GM12891 (cell line): Measurements from ENCODE around the gene LMLN.

ENCODE experiments used
- DNase-seq: peaks from one replicate; pipeline ENCODE4 v3.0.0; 2011; ENCODE audit warnings: low spot score; ENCODE audit not compliant: insufficient read length
- FAIRE-seq: peaks from 2 replicates; lab custom pipeline; 2011; peaks lifted over from hg19 to GRCh38; lab: Jason Lieb, UNC
- PAX5 ChIP-seq: IDR thresholded peaks from 2 replicates; pipeline ENCODE4 v1.6.1; 2011; ENCODE audit warnings: low read length, moderate library complexity, mild to moderate bottlenecking; ENCODE audit not compliant: insufficient read depth, severe bottlenecking
- POLR2A ChIP-seq: IDR thresholded peaks from 2 replicates; pipeline ENCODE4 v1.6.1; 2011; ENCODE audit warnings: low read depth, low read length, control low read depth
- POLR2AphosphoS5 ChIP-seq: IDR thresholded peaks from 2 replicates; pipeline ENCODE4 v1.6.1; 2011; ENCODE audit warnings: low read depth, low read length, control low read depth
- POU2F2 ChIP-seq: IDR thresholded peaks from 2 replicates; pipeline ENCODE4 v1.6.1; 2011; ENCODE audit warnings: low read depth, mild to moderate bottlenecking, control low read depth, low read length, moderate library complexity
- SPI1 ChIP-seq: IDR thresholded peaks from 2 replicates; pipeline ENCODE4 v1.6.1; 2011; ENCODE audit warnings: low read depth, low read length, control low read depth
- TAF1 ChIP-seq: IDR thresholded peaks from 2 replicates; pipeline ENCODE4 v1.6.1; 2011; ENCODE audit warnings: low read depth, low read length, control low read depth

Gene LMLN

GRCh38 chr3:198025644-198026043 lies 65.6 kb downstream of the LMLN start:
- FAIRE-seq (no peak), DNase-seq (no peak)
- TF ChIP-seq SPI1: no peak
- TF ChIP-seq PAX5: no peak
- TF ChIP-seq POU2F2: no peak
- no peak for TF ChIP-seq POLR2AphosphoS5
- no peak for TF ChIP-seq POLR2A
- TF ChIP-seq TAF1: no peak

- TF ChIP-seq POLR2A: no peak
- no peak for TF ChIP-seq TAF1
- no peak for TF ChIP-seq PAX5
- no peak for TF ChIP-seq SPI1
- TF ChIP-seq POLR2AphosphoS5: no peak
- TF ChIP-seq POU2F2: no peak
- FAIRE-seq: no peak
- DNase-seq: no peak
These were observed 66.6 kb downstream of the LMLN start for GRCh38 chr3:198026620-198027019.

GRCh38 chr3:198027045-198027798 lies 67.2 kb downstream of the LMLN start:
- DNase-seq (no peak), FAIRE-seq (no peak)
- no peak for TF ChIP-seq POLR2AphosphoS5
- TF ChIP-seq TAF1: no peak
- TF ChIP-seq PAX5: no peak
- no peak for TF ChIP-seq POU2F2
- TF ChIP-seq SPI1: no peak
- TF ChIP-seq POLR2A: no peak

- TF ChIP-seq POU2F2 (no peak), POLR2AphosphoS5 (no peak), TAF1 (no peak), POLR2A (no peak), SPI1 (no peak), PAX5 (no peak)
- FAIRE-seq: no peak
- DNase-seq: no peak
These were observed 67.9 kb downstream of the LMLN start for GRCh38 chr3:198027799-198028390.

GRCh38 chr3:198028718-198029117 lies 68.7 kb downstream of the LMLN start:
- FAIRE-seq (no peak), DNase-seq (no peak)
- TF ChIP-seq PAX5 (no peak), TAF1 (no peak), POLR2AphosphoS5 (no peak), POLR2A (no peak), POU2F2 (no peak), SPI1 (no peak)

- FAIRE-seq: no peak
- TF ChIP-seq SPI1 (peak; percentile 51), POLR2A (no peak), TAF1 (no peak)
- no peak for DNase-seq
These were observed 70.1 kb downstream of the LMLN start for GRCh38 chr3:198030125-198030524.

DNA sequence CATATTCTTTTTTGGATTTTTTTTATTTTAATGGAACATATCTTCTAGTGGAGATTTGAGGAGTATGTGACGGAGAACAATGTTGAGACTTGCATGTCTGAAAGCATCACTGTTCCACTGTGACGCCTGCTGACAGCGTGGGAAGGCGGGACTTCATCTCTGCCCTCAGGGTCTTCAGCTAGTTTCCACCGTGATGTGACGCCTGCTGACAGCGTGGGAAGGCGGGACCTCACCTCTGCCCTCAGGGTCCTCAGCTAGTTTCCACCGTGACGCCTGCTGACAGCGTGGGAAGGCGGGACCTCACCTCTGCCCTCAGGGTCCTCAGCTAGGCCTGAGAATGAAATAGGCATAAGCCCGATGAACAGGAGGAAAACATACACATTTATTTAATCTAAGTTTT lies 70.7 kb downstream of the LMLN start:
- no peak for FAIRE-seq
- no peak for DNase-seq
- TF ChIP-seq POLR2A: no peak
- no peak for TF ChIP-seq SPI1
- no peak for TF ChIP-seq POLR2AphosphoS5
- no peak for TF ChIP-seq TAF1
- TF ChIP-seq PAX5: no peak

DNA sequence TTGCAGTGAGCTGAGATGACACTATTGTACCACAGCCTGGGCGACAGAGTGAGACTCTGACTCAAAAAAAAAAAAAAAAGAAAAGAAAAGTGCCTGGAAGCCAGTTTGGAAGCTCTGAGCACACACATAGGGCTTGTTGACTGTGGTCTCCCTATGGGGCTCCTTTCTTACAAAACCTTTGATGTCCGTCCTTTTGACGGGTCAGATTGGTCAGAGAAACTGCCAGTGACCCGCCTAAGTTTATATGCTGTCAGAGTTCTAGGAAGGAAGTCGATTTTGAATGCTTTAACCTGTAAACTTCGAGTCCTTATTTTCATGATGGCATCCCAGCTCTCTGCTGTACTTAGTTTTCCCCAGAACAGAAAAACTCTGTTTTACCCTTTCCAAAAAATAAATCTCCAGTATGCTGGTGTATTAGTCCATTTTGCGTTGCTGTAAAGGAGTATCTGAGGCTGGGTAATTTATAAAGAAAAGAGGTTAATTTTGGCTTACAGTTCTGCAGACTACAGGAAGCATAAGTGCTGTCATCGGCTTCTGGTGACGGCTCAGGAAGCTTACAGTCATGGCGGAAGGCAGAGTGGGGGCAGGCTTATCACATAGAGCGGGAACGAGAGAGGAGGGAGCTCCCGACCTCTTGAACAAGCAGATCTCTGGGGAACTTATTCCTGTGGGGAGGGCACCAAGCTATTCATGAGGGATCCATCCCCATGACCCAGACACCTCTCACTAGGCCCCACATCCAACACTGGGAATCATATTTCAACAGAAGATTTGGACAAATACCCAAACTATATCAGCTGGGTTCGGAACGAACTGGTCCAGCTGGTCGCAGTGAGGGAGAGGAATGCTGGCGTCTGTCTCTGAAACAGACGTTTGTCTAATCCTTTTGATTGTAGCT lies 72.3 kb downstream of the LMLN start:
- FAIRE-seq (no peak), DNase-seq (no peak)
- TF ChIP-seq POU2F2: no peak
- TF ChIP-seq SPI1: no peak
- TF ChIP-seq PAX5: no peak
- TF ChIP-seq POLR2A: no peak
- TF ChIP-seq TAF1: no peak
- no peak for TF ChIP-seq POLR2AphosphoS5

DNA sequence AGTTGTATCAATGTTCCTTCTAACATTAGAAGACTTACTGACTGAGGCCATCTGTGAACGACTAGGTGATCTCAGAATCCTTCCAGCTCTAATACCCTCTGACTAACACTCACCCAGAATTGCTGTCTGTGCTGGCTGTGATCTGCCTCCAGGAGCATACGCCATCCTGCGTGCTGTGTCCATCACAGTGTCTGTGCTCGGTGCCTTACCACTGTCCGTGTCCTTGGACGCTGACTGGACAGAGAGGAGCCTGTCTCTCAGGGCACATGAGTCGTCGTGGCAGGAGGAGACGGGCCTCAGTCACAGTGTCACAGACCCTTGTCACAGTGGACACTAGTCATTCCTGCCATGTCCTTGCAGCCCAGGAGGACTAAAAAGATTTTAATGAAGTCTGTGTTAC lies 83.1 kb downstream of the LMLN start:
- FAIRE-seq (no peak), DNase-seq (no peak)
- TF ChIP-seq POU2F2: no peak
- no peak for TF ChIP-seq PAX5
- TF ChIP-seq POLR2AphosphoS5: no peak
- no peak for TF ChIP-seq POLR2A
- TF ChIP-seq SPI1: no peak
- TF ChIP-seq TAF1: no peak
